ENCODE results near the gene AQP3. TPM values are rescaled to one million over a fixed set of nuclear protein-coding genes. Genes with fewer than 3 reads are reported as not detected.
"Not testable (repeated sequence)": the region's sequence is repeated elsewhere in the genome, so short reads cannot be mapped to it uniquely, and the experiment has no call there.

The AQP3 gene
- total RNA-seq, 2 donors from 2014 or later = 12.5 to 50.3 TPM

- intact Hi-C loops (cut with DNase I) = no loop called here
- Histone ChIP-seq H3K36me3 (replicated peaks in 1 of 2; ENCODE audit: insufficient read depth in 1 of 2, low read depth in 2 of 2) (no peaks in the 10 kb centered on the region), H3K4me3 (no peak overlapping the region), H3K4me1 (no peaks in the 10 kb centered on the region), H3K9me3 (no peaks in the 10 kb centered on the region), H3K27ac (no peak overlapping the region), H3K27me3 (no peaks in the 10 kb centered on the region)
- WGBS, 2 donors = 75 to 82% methylated on average over 3 of the region's 3 CpGs
- ATAC-seq (no peak), DNase-seq (no peak)
- no peak for TF ChIP-seq POLR2A (IDR thresholded peaks at IDR 0.05)
- no peak for TF ChIP-seq CTCF (IDR thresholded peaks at IDR 0.05)
Measured at GRCh38 chr9:33429256-33429985, 18.0 kb downstream of the AQP3 start.

- no peaks in the 10 kb centered on the region for H3K4me1 ChIP-seq
- ATAC-seq (no peak), DNase-seq (no peak)
- H3K9me3 ChIP-seq = no peaks in the 10 kb centered on the region
- TF ChIP-seq POLR2A (IDR thresholded peaks at IDR 0.05) = no peak
- TF ChIP-seq CTCF (IDR thresholded peaks at IDR 0.05) = no peak
- H3K27ac ChIP-seq = no peak overlapping the region
- no peaks in the 10 kb centered on the region for H3K36me3 ChIP-seq (replicated peaks in 1 of 2; ENCODE audit: insufficient read depth in 1 of 2, low read depth in 2 of 2)
- intact Hi-C loops (cut with DNase I) = no loop called here
- no peaks in the 10 kb centered on the region for H3K27me3 ChIP-seq
- WGBS, 2 donors = 80 to 83% methylated on average over 7 of the region's 7 CpGs
- H3K4me3 ChIP-seq = no peak overlapping the region
Measured at GRCh38 chr9:33426843-33427293, 20.5 kb downstream of the AQP3 start.

- Histone ChIP-seq H3K4me1 (no peaks in the 10 kb centered on the region), H3K4me3 (no peak overlapping the region), H3K36me3 (replicated peaks in 1 of 2; ENCODE audit: insufficient read depth in 1 of 2, low read depth in 2 of 2) (no peaks in the 10 kb centered on the region), H3K27me3 (no peaks in the 10 kb centered on the region), H3K9me3 (no peaks in the 10 kb centered on the region), H3K27ac (no peak overlapping the region)
- WGBS, 2 donors = 43 to 54% methylated on average over 4 of the region's 4 CpGs
- intact Hi-C loops (cut with DNase I) = no loop called here
- DNase-seq (no peak), ATAC-seq (peak; percentile 35)
- no peak for TF ChIP-seq CTCF (IDR thresholded peaks at IDR 0.05)
- TF ChIP-seq POLR2A (IDR thresholded peaks at IDR 0.05) = no peak
Measured at GRCh38 chr9:33425128-33425533, 22.3 kb downstream of the AQP3 start.

GRCh38 chr9:33424492-33424891 lies 22.9 kb downstream of the AQP3 start:
- H3K27ac ChIP-seq; intact Hi-C loops (cut with DNase I); H3K27me3 ChIP-seq; DNase-seq; H3K36me3 ChIP-seq (replicated peaks in 1 of 2; ENCODE audit: insufficient read depth in 1 of 2, low read depth in 2 of 2); H3K4me3 ChIP-seq; H3K9me3 ChIP-seq; ATAC-seq; H3K4me1 ChIP-seq: not testable (repeated sequence)
- 87 to 92% methylated on average over 6 of the region's 6 CpGs for WGBS, 2 donors

- intact Hi-C loops (cut with DNase I); DNase-seq: not testable (repeated sequence)
Measured at GRCh38 chr9:33424043-33424442, 23.4 kb downstream of the AQP3 start.

More at GRCh38 chr9:33424043-33424442, 23.4 kb downstream of the AQP3 start:
- H3K36me3 ChIP-seq (replicated peaks in 1 of 2; ENCODE audit: insufficient read depth in 1 of 2, low read depth in 2 of 2); H3K4me3 ChIP-seq; ATAC-seq; H3K4me1 ChIP-seq; H3K27ac ChIP-seq; H3K9me3 ChIP-seq; H3K27me3 ChIP-seq: not testable (repeated sequence)
- 67% methylated on average over 5 of the region's 7 CpGs; no CpG with 5 or more reads in 1 of the 2 donors for WGBS, 2 donors
